ENCODE data around the gene TEDC1. TPM values are rescaled to one million over a fixed set of nuclear protein-coding genes. Genes with fewer than 3 reads are reported as not detected.

The TEDC1 gene
- total RNA-seq, 1 experiment from 2014 or later: 34.0 TPM

GRCh38 chr14:105470350-105471296 lies 20.4 kb upstream of the TEDC1 start:
- ChIA-PET POLR2A (ENCODE audit: low non-redundant PET) (interaction anchor here (0.6 kb wide), 1 partner anchor 28 kb away, joined by 5 read pairs; no protein-coding TSS in a partner anchor), CTCF (interaction anchor here (0.6 to 2.0 kb wide), 4 partner anchors 10 to 69 kb away, joined by 4 to 17 read pairs (median 9); no protein-coding TSS in a partner anchor)
- no peak overlapping the region for H3K4me3 ChIP-seq (ENCODE audit: low read depth, low read length, poor library complexity, severe bottlenecking)
- peak overlapping the region; percentile 77 for H3K27ac ChIP-seq (ENCODE audit: low read depth, low read length, poor library complexity, severe bottlenecking)
- TF ChIP-seq EZH2 (IDR thresholded peaks at IDR 0.05; ENCODE audit: borderline replicate concordance, low read depth, low read length, poor library complexity, severe bottlenecking) (no peak), CTCF (conservative IDR thresholded peaks at IDR 0.05; ENCODE audit: low read depth, low read length) (no peak)
- intact Hi-C loops (cut with micrococcal nuclease; ENCODE audit: unreplicated experiment): no loop called here
- peaks cover 20% of the 10 kb centered on the region for H3K36me3 ChIP-seq (ENCODE audit: insufficient read depth, low read length, poor library complexity, severe bottlenecking)
- no peaks in the 10 kb centered on the region for H3K27me3 ChIP-seq (replicated peaks; ENCODE audit: insufficient read depth, low read depth, low read length, poor library complexity)
- DNase-seq (ENCODE audit: low spot score): peak; percentile 58
- peaks cover 49% of the 10 kb centered on the region for H3K4me1 ChIP-seq (ENCODE audit: insufficient read depth, low read length, poor library complexity, severe bottlenecking)
- BruUV-seq (replicated peaks): no TSS peak
- no peaks in the 10 kb centered on the region for H3K9me3 ChIP-seq (ENCODE audit: low read depth, low read length, poor library complexity, severe bottlenecking)

DNA sequence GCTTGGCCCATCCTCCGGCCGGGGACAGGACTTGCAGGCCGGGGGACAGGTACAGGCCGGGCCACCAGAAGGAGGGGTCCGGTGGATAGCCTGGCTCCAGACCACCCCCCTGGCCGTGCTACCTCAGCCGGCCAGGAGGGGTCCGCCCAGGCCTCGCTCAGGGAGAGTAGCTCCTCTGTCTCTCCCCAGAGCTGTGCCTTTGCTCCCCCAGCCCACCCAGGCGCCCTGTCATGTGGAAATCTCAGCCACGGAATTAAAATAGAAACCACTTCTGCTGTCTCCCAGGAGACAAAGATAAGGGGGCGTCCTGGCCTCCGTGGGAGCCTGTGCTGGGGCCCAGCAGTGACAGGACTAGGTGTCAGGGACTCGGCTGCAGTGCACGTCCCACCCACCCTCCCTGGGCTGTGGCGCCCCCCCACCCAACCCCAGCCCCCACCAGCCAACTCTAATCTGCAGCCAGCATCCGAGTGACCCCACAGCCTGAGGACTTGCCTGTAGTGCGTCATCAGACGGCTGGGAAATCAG lies 19.7 kb upstream of the TEDC1 start:
- Histone ChIP-seq H3K9me3 (ENCODE audit: low read depth, low read length, poor library complexity, severe bottlenecking) (no peaks in the 10 kb centered on the region), H3K36me3 (ENCODE audit: insufficient read depth, low read length, poor library complexity, severe bottlenecking) (peaks cover 18% of the 10 kb centered on the region), H3K27me3 (replicated peaks; ENCODE audit: insufficient read depth, low read depth, low read length, poor library complexity) (no peaks in the 10 kb centered on the region), H3K27ac (ENCODE audit: low read depth, low read length, poor library complexity, severe bottlenecking) (peak overlapping the region; percentile 77), H3K4me3 (ENCODE audit: low read depth, low read length, poor library complexity, severe bottlenecking) (no peak overlapping the region), H3K4me1 (ENCODE audit: insufficient read depth, low read length, poor library complexity, severe bottlenecking) (peaks cover 48% of the 10 kb centered on the region)
- no TSS peak for BruUV-seq (replicated peaks)
- intact Hi-C loops (cut with micrococcal nuclease; ENCODE audit: unreplicated experiment): no loop called here
- POLR2A ChIA-PET (ENCODE audit: low non-redundant PET): no interaction called here
- peak; percentile 59 for DNase-seq (ENCODE audit: low spot score)
- CTCF ChIA-PET: interaction anchor here (0.7 to 2.0 kb wide), 4 partner anchors 10 to 101 kb away, joined by 3 to 17 read pairs (median 9); no protein-coding TSS in a partner anchor
- TF ChIP-seq EZH2 (IDR thresholded peaks at IDR 0.05; ENCODE audit: borderline replicate concordance, low read depth, low read length, poor library complexity, severe bottlenecking): no peak
- TF ChIP-seq CTCF (conservative IDR thresholded peaks at IDR 0.05; ENCODE audit: low read depth, low read length): peak; percentile 27; the same call in 1 of the 2 replicates

DNA sequence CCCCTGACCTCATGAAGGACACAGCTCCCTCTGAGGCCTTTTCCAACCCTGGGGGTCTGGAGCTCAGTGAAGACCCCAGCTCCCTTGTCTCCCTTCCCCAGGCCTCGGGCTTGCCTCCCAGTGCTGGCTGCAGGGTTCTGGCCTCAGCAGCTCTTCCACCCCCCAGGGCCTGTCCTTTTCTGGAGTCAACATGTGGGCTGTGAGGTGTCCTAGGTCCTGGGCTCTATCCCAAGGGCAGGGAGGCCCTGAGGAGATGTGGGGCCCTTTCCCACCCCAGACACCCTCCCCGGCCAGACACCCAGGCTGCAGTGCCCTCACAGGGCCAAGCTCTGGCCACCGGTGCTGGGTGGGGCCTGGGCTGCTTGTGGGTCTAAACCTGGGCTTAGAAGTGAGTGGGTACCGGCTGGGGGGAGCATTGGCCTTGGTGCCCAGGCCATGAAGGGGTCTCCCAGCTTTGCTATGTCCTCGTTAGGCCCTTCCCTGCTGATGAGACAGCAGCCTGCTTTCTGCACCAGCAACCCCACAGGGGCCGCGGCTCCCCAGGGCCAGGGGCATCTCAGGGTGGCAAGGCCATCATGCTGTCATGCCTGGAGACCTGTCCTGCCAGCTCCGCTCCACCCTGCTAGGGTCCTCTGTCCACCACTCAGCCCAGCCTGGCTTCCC lies 19.1 kb upstream of the TEDC1 start:
- ChIA-PET POLR2A (ENCODE audit: low non-redundant PET) (no interaction called here), CTCF (interaction anchor here (0.7 to 2.0 kb wide), 3 partner anchors 9 to 101 kb away, joined by 3 to 17 read pairs (median 13); no protein-coding TSS in a partner anchor)
- BruUV-seq (replicated peaks): no TSS peak
- Histone ChIP-seq H3K9me3 (ENCODE audit: low read depth, low read length, poor library complexity, severe bottlenecking) (no peaks in the 10 kb centered on the region), H3K4me3 (ENCODE audit: low read depth, low read length, poor library complexity, severe bottlenecking) (no peak overlapping the region), H3K36me3 (ENCODE audit: insufficient read depth, low read length, poor library complexity, severe bottlenecking) (peaks cover 14% of the 10 kb centered on the region), H3K27ac (ENCODE audit: low read depth, low read length, poor library complexity, severe bottlenecking) (peak overlapping the region; percentile 54), H3K4me1 (ENCODE audit: insufficient read depth, low read length, poor library complexity, severe bottlenecking) (peaks cover 54% of the 10 kb centered on the region), H3K27me3 (replicated peaks; ENCODE audit: insufficient read depth, low read depth, low read length, poor library complexity) (no peaks in the 10 kb centered on the region)
- no peak for DNase-seq (ENCODE audit: low spot score)
- TF ChIP-seq EZH2 (IDR thresholded peaks at IDR 0.05; ENCODE audit: borderline replicate concordance, low read depth, low read length, poor library complexity, severe bottlenecking): no peak
- TF ChIP-seq CTCF (conservative IDR thresholded peaks at IDR 0.05; ENCODE audit: low read depth, low read length): no peak
- intact Hi-C loops (cut with micrococcal nuclease; ENCODE audit: unreplicated experiment): no loop called here
